OCI-LY7 (cell line): ENCODE data around the gene MAP3K20.

Experiments
- CTCF ChIP-seq: fragments of 200-600 bp; sonication (generic); conservative IDR thresholded peaks from 2 replicates; pipeline ENCODE4 v1.5.1; 2014; ENCODE audit warnings: mild to moderate bottlenecking, antibody characterized with exemption, low read length, moderate library complexity, mixed read lengths
- EZH2phosphoT487 ChIP-seq: fragments of 200-600 bp; sonication (generic); IDR thresholded peaks from 2 replicates; pipeline ENCODE4 v1.6.1; 2018; ENCODE audit warnings: low read depth, borderline replicate concordance, mild to moderate bottlenecking, mixed run types, antibody characterized with exemption, low read length, moderate library complexity, mixed read lengths

- TF ChIP-seq CTCF (no peak), EZH2phosphoT487 (no peak)
These were observed 56.9 kb downstream of the MAP3K20 start for GRCh38 chr2:173132531-173132930.
